IMR-90 (cell line): Measurements from ENCODE around the gene SNRNP70. TPM values are rescaled to one million over a fixed set of nuclear protein-coding genes. Genes with fewer than 3 reads are reported as not detected.

Source experiments
- ATAC-seq: fragments of 200-7000 bp; cut with Tn5 transposase; 2 replicates; pipeline ENCODE4 v1.9.1; 2020; ENCODE audit warnings: low read depth, mild to moderate bottlenecking, moderate library complexity
- BruUV-seq: library from RNA; stranded (reverse); fragments of 400-500 nt; replicated peaks from 2 replicates; lab custom pipeline; 2021; lab: Mats Ljungman, UMichigan
- CTCF ChIA-PET: fragments of 300-600 bp; formaldehyde crosslinking; extraction: SDS; loops from one replicate; lab custom pipeline; 2021; ENCODE audit warnings: antibody characterized with exemption; lab: Yijun Ruan, JAX
- POLR2A ChIA-PET: fragments of 300-600 bp; sonication (Branson Sonifier 250); formaldehyde crosslinking; loops from one replicate; lab custom pipeline; 2022; ENCODE audit warnings: antibody characterized with exemption; ENCODE audit not compliant: unreplicated experiment; lab: Charles Lee
- DNase-seq: peaks from one replicate; pipeline ENCODE4 v3.0.0; 2013
- H2AFZ ChIP-seq: replicated peaks from 2 replicates; pipeline ENCODE3; 2013; ENCODE audit warnings: low read length, mild to moderate bottlenecking; ENCODE audit not compliant: poor library complexity
- H2AK5ac ChIP-seq: 2 replicates; pipeline ENCODE4 v1.6.1; 2013; ENCODE audit warnings: low read depth, low read length, inconsistent platforms
- H2AK9ac ChIP-seq: replicated peaks from 2 replicates; pipeline ENCODE3; 2013; ENCODE audit warnings: mild to moderate bottlenecking, low read depth, low read length, moderate library complexity; ENCODE audit not compliant: poor library complexity
- H2BK120ac ChIP-seq: 2 replicates; pipeline ENCODE4 v1.6.1; 2013; ENCODE audit warnings: low read depth, low read length, inconsistent platforms
- H2BK15ac ChIP-seq: 3 replicates; pipeline ENCODE4 v1.6.1; 2013; ENCODE audit warnings: low read depth, low read length, inconsistent platforms
- H2BK20ac ChIP-seq: 2 replicates; pipeline ENCODE4 v1.6.1; 2013; ENCODE audit warnings: low read depth, mild to moderate bottlenecking, inconsistent platforms, low read length, moderate library complexity
- H2BK5ac ChIP-seq: 2 replicates; pipeline ENCODE4 v1.6.1; 2013; ENCODE audit warnings: mild to moderate bottlenecking, low read depth, low read length, inconsistent platforms; ENCODE audit not compliant: poor library complexity, severe bottlenecking
- H3K14ac ChIP-seq: replicated peaks from 2 replicates; pipeline ENCODE4 v1.6.1; 2013; ENCODE audit warnings: low read depth, low read length, inconsistent platforms
- H3K18ac ChIP-seq: 2 replicates; pipeline ENCODE4 v1.6.1; 2013; ENCODE audit warnings: low read depth, low read length, control low read depth
- H3K23ac ChIP-seq: 2 replicates; pipeline ENCODE4 v1.6.1; 2013; ENCODE audit warnings: low read depth, low read length, inconsistent platforms
- H3K27ac ChIP-seq: 2 replicates; pipeline ENCODE4 v1.5.1; 2013; ENCODE audit warnings: mild to moderate bottlenecking, control low read depth, low read length; ENCODE audit not compliant: insufficient read depth
- H3K27me3 ChIP-seq: 2 replicates; pipeline ENCODE4 v1.6.1; 2013; ENCODE audit warnings: low read length; ENCODE audit not compliant: control insufficient read depth, insufficient read depth
- H3K36me3 ChIP-seq: 2 replicates; pipeline ENCODE4 v1.6.1; 2013; ENCODE audit warnings: low read length, mixed read lengths; ENCODE audit not compliant: control insufficient read depth, insufficient read depth
- H3K4ac ChIP-seq: 2 replicates; pipeline ENCODE4 v1.6.1; 2013; ENCODE audit warnings: low read depth, low read length, inconsistent platforms
- H3K4me1 ChIP-seq: 2 replicates; pipeline ENCODE4 v1.6.1; 2013; ENCODE audit warnings: low read length, mixed read lengths; ENCODE audit not compliant: control insufficient read depth, insufficient read depth
- H3K4me2 ChIP-seq: 2 replicates; pipeline ENCODE4 v1.6.1; 2013; ENCODE audit warnings: low read depth, mild to moderate bottlenecking, control low read depth, low read length, moderate library complexity
- H3K4me3 ChIP-seq: 2 replicates; pipeline ENCODE4 v1.5.1; 2013; ENCODE audit warnings: low read depth, mild to moderate bottlenecking, control low read depth, low read length, moderate library complexity; ENCODE audit not compliant: insufficient read depth
- H3K56ac ChIP-seq: 2 replicates; pipeline ENCODE4 v1.6.1; 2013; ENCODE audit warnings: low read length, inconsistent platforms; ENCODE audit not compliant: insufficient read depth; ENCODE audit errors: extremely low read depth
- H3K79me1 ChIP-seq, 2 experiments: 2 replicates each; pipeline ENCODE4 v1.6.1; 2013; ENCODE audit warnings: low read length in 2 of 2, inconsistent platforms in 1 of 2, low read depth in 1 of 2
- H3K9ac ChIP-seq: 2 replicates; pipeline ENCODE4 v1.6.1; 2013; ENCODE audit warnings: low read depth, low read length, control low read depth
- H3K9me1 ChIP-seq: 2 replicates; pipeline ENCODE4 v1.6.1; 2013; ENCODE audit warnings: low read length, inconsistent platforms; ENCODE audit not compliant: insufficient read depth
- H3K9me3 ChIP-seq: 2 replicates; pipeline ENCODE4 v1.6.1; 2013; ENCODE audit warnings: low read length; ENCODE audit not compliant: control insufficient read depth, insufficient read depth
- H4K20me1 ChIP-seq: 2 replicates; pipeline ENCODE4 v1.6.1; 2013; ENCODE audit warnings: low read length, inconsistent platforms; ENCODE audit not compliant: insufficient read depth
- H4K5ac ChIP-seq: 2 replicates; pipeline ENCODE4 v1.6.1; 2013; ENCODE audit warnings: mild to moderate bottlenecking, low read depth, low read length, control low read depth
- H4K8ac ChIP-seq, 2 experiments: 2 replicates each; pipeline ENCODE4 v1.6.1; 2013; ENCODE audit warnings: low read depth in 2 of 2, low read length in 2 of 2, control low read depth in 1 of 2, inconsistent platforms in 1 of 2
- H4K91ac ChIP-seq: 2 replicates; pipeline ENCODE4 v1.6.1; 2013; ENCODE audit warnings: low read depth, low read length, inconsistent platforms; ENCODE audit not compliant: insufficient read depth
- BHLHE40 ChIP-seq: fragments of 150-350 bp; IDR thresholded peaks from 2 replicates; pipeline ENCODE4 v1.6.1; 2016; ENCODE audit warnings: mild to moderate bottlenecking, low read depth, low read length
- CEBPB ChIP-seq: IDR thresholded peaks from 2 replicates; pipeline ENCODE4 v1.6.1; 2012; ENCODE audit warnings: low read depth, low read length, improper control_type of control experiment
- CHD1 ChIP-seq: IDR thresholded peaks from 2 replicates; pipeline ENCODE4 v1.6.1; 2012; ENCODE audit warnings: low read depth, low read length, improper control_type of control experiment
- CTCF ChIP-seq: conservative IDR thresholded peaks from 2 replicates; pipeline ENCODE4 v1.5.1; 2012; ENCODE audit warnings: mild to moderate bottlenecking, low read depth, low read length, improper control_type of control experiment
- ELK1 ChIP-seq: fragments of 150-350 bp; IDR thresholded peaks from 2 replicates; pipeline ENCODE4 v1.6.1; 2016; ENCODE audit warnings: low read depth, mild to moderate bottlenecking, low read length, moderate library complexity, borderline replicate concordance
- FOS ChIP-seq: fragments of 150-350 bp; IDR thresholded peaks from 2 replicates; pipeline ENCODE4 v1.6.1; 2016; ENCODE audit warnings: low read depth, low read length
- MAFK ChIP-seq: IDR thresholded peaks from 2 replicates; pipeline ENCODE4 v1.6.1; 2012; ENCODE audit warnings: low read depth, low read length, improper control_type of control experiment
- MAZ ChIP-seq: IDR thresholded peaks from 2 replicates; pipeline ENCODE4 v1.6.1; 2012; ENCODE audit warnings: low read depth, mild to moderate bottlenecking, low read length, improper control_type of control experiment, moderate library complexity, borderline replicate concordance
- MXI1 ChIP-seq: IDR thresholded peaks from 2 replicates; pipeline ENCODE4 v1.6.1; 2012; ENCODE audit warnings: low read depth, mild to moderate bottlenecking, low read length, moderate library complexity, borderline replicate concordance
- NFE2L2 ChIP-seq: fragments of 150-350 bp; IDR thresholded peaks from 2 replicates; pipeline ENCODE4 v1.6.1; 2016; ENCODE audit warnings: low read depth, mild to moderate bottlenecking, low read length
- POLR2A ChIP-seq: IDR thresholded peaks from 2 replicates; pipeline ENCODE4 v1.6.1; 2012; ENCODE audit warnings: mild to moderate bottlenecking, low read depth, low read length
- RAD21 ChIP-seq: IDR thresholded peaks from 2 replicates; pipeline ENCODE4 v1.6.1; 2012; ENCODE audit warnings: low read length, improper control_type of control experiment
- RCOR1 ChIP-seq: IDR thresholded peaks from 2 replicates; pipeline ENCODE4 v1.6.1; 2012; ENCODE audit warnings: mild to moderate bottlenecking, low read length, improper control_type of control experiment; ENCODE audit not compliant: insufficient replicate concordance
- RFX5 ChIP-seq: IDR thresholded peaks from 2 replicates; pipeline ENCODE4 v1.8.0; 2012; ENCODE audit warnings: low read depth, mild to moderate bottlenecking, low read length, moderate library complexity
- SMC3 ChIP-seq: fragments of 150-350 bp; IDR thresholded peaks from 2 replicates; pipeline ENCODE4 v1.6.1; 2016; ENCODE audit warnings: low read depth, mild to moderate bottlenecking, antibody characterized with exemption, low read length, moderate library complexity
- USF2 ChIP-seq: fragments of 150-350 bp; IDR thresholded peaks from 2 replicates; pipeline ENCODE4 v1.6.1; 2017; ENCODE audit warnings: mild to moderate bottlenecking, antibody characterized with exemption, low read length, low read depth
- WGBS, 2 experiments: methylation state at CpG; one replicate each; pipeline versions ENCODE4 v1.1.5 to v1.1.7; 2013; ENCODE audit warnings: missing lambda C conversion rate in 2 of 2; ENCODE audit not compliant: insufficient read length in 1 of 2; ENCODE audit errors: extremely low coverage in 2 of 2; 5-methylcytosine and 5-hydroxymethylcytosine counted together
- dilution Hi-C: fragments of 300-500 bp; cut with HindIII; formaldehyde crosslinking; loops from one replicate; pipeline ENCODE4 v1.14.3; 2018; ENCODE audit warnings: low sequenced_read_pairs; ENCODE audit not compliant: unreplicated experiment
- in situ Hi-C: fragments of 300-500 bp; cut with MboI; formaldehyde crosslinking; loops from 3 replicates; pipeline ENCODE4 v1.14.3; 2019; ENCODE audit warnings: low sequenced_read_pairs, inconsistent platforms, mixed read lengths
- intact Hi-C: fragments of 100-400 bp; cut with micrococcal nuclease; formaldehyde crosslinking; loops from 2 replicates; pipeline ENCODE4 v1.10.0; 2022
- polyA plus RNA-seq, 3 experiments: library from polyadenylated mRNA; depleted of rRNA; stranded (reverse); fragments of >200 nt; gene quantifications; 2 replicates each; pipeline ENCODE4 v1.2.3, GENCODE V29; 2012; ENCODE audit warnings: low replicate concordance in 1 of 3
- total RNA-seq: library from RNA; depleted of rRNA; stranded (reverse); fragments of >200 nt; gene quantifications from 2 replicates; pipeline ENCODE4 v1.2.3, GENCODE V29; 2012

The SNRNP70 gene
- total and polyA plus RNA-seq, 2 of the 4 experiments (the other 2 are of a cell fraction) = 72.8 to 200 TPM

DNA sequence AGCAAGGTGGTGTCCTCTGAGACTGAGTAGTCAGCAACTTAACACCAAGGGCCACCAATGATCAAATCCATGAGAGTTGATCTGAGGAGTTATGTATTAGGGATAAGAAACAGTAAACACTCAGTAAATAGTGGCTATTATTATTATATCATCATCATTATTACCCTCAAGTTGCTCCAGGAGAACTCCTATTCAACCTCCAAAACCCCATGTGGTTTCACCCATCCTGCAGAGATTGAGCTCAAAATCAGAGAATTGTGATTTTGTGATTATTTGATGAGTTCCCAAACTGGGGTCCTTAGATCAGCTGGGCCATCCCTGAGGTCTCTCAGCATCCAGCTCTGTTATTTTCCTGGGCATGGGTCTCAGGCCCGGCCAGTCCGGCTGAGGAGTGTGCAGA, 24.3 kb upstream of the SNRNP70 start:
- Histone ChIP-seq H2AK9ac (no peak overlapping the region), H3K9me3 (no peaks in the 10 kb centered on the region), H3K27ac (no peak overlapping the region), H3K27me3 (peaks cover 27% of the 10 kb centered on the region), H3K56ac (no peak overlapping the region), H3K9me1 (no peaks in the 10 kb centered on the region), H3K36me3 (no peaks in the 10 kb centered on the region), H4K91ac (no peak overlapping the region), H3K4ac (no peak overlapping the region), H3K4me1 (peaks cover 5% of the 10 kb centered on the region; the same call in 1 of the 2 replicates), H4K5ac (no peak overlapping the region), H2AK5ac (no peak overlapping the region), H2BK15ac (no peak overlapping the region), H2BK5ac (no peak overlapping the region), H4K8ac (no peak overlapping the region), H3K4me3 (no peak overlapping the region), H3K14ac (no peak overlapping the region), H3K18ac (no peak overlapping the region), H3K9ac (no peak overlapping the region), H2AFZ (no peak overlapping the region), H4K20me1 (no peaks in the 10 kb centered on the region), H2BK20ac (no peak overlapping the region), H3K23ac (no peak overlapping the region), H2BK120ac (no peak overlapping the region), H3K4me2 (no peak overlapping the region), H3K79me1 (peaks cover 0 to 5% of the 10 kb centered on the region in 2 experiments; a peak in 3 of 4 replicates)
- intact Hi-C loops = no loop called here
- TF ChIP-seq BHLHE40 = no peak
- TF ChIP-seq SMC3 = no peak
- TF ChIP-seq NFE2L2 = no peak
- TF ChIP-seq CTCF = no peak
- no peak for TF ChIP-seq CEBPB
- no peak for TF ChIP-seq RFX5
- no peak for TF ChIP-seq ELK1
- TF ChIP-seq RAD21 = no peak
- no peak for TF ChIP-seq FOS
- no peak for TF ChIP-seq MAZ
- no peak for TF ChIP-seq CHD1
- no peak for TF ChIP-seq MAFK
- TF ChIP-seq POLR2A = no peak
- TF ChIP-seq RCOR1 = no peak
- TF ChIP-seq USF2 = no peak
- TF ChIP-seq MXI1 = no peak
- in situ Hi-C loops = no loop called here
- ChIA-PET CTCF (no interaction called here), POLR2A (interaction anchor here (0.5 kb wide), 1 partner anchor 26 kb away, joined by 7 read pairs; no protein-coding TSS in a partner anchor)
- no TSS peak for BruUV-seq
- WGBS, 2 experiments = 94% methylated on average over 2 of the region's 2 CpGs; no CpG with 5 or more reads in 1 of the 2 experiments
- ATAC-seq = no peak
- dilution Hi-C loops = no loop called here
- no peak for DNase-seq
